A673 (cell line): ENCODE data around the gene RABGAP1L. TPM values are rescaled to one million over a fixed set of nuclear protein-coding genes. Genes with fewer than 3 reads are reported as not detected.

Experiments
- BruUV-seq: library from RNA; stranded (reverse); fragments of 400-500 nt; replicated peaks from 2 replicates; lab custom pipeline; 2021; lab: Mats Ljungman, UMichigan
- CTCF ChIA-PET: fragments of 300-600 bp; sonication (Branson Sonifier 250); formaldehyde crosslinking; loops from one replicate; lab custom pipeline; 2022; ENCODE audit warnings: antibody characterized with exemption; lab: Charles Lee
- POLR2A ChIA-PET: fragments of 300-600 bp; sonication (Branson Sonifier 250); formaldehyde crosslinking; loops from one replicate; lab custom pipeline; 2022; ENCODE audit warnings: antibody characterized with exemption; ENCODE audit not compliant: low non-redundant PET; lab: Charles Lee
- DNase-seq: peaks from one replicate; pipeline ENCODE4 v3.0.0-alpha.2; 2015; ENCODE audit warnings: low spot score
- H3K27ac ChIP-seq: fragments of 200-600 bp; sonication (generic); 2 replicates; pipeline ENCODE4 v1.5.1; 2016; ENCODE audit warnings: mixed run types, low read depth, mild to moderate bottlenecking, mixed read lengths, antibody characterized with exemption, low read length; ENCODE audit not compliant: poor library complexity, severe bottlenecking
- H3K27me3 ChIP-seq: fragments of 200-600 bp; sonication (generic); replicated peaks from 2 replicates; pipeline ENCODE4 v1.6.1; 2017; ENCODE audit warnings: mixed run types, low read depth, mild to moderate bottlenecking, mixed read lengths, antibody characterized with exemption, low read length; ENCODE audit not compliant: insufficient read depth, poor library complexity
- H3K36me3 ChIP-seq: fragments of 200-600 bp; sonication (generic); 2 replicates; pipeline ENCODE4 v1.6.1; 2016; ENCODE audit warnings: mixed run types, mild to moderate bottlenecking, mixed read lengths, antibody characterized with exemption, low read length; ENCODE audit not compliant: insufficient read depth, poor library complexity, severe bottlenecking
- H3K4me1 ChIP-seq: fragments of 200-600 bp; sonication (generic); 2 replicates; pipeline ENCODE4 v1.6.1; 2017; ENCODE audit warnings: mixed run types, mild to moderate bottlenecking, mixed read lengths, antibody characterized with exemption, low read length; ENCODE audit not compliant: insufficient read depth, poor library complexity, severe bottlenecking
- H3K4me3 ChIP-seq: fragments of 200-600 bp; sonication (generic); 2 replicates; pipeline ENCODE4 v1.5.1; 2016; ENCODE audit warnings: low read depth, mixed run types, mild to moderate bottlenecking, mixed read lengths, low read length; ENCODE audit not compliant: poor library complexity, severe bottlenecking
- H3K9me3 ChIP-seq: fragments of 200-600 bp; sonication (generic); 2 replicates; pipeline ENCODE4 v1.6.1; 2016; ENCODE audit warnings: mixed run types, low read depth, mild to moderate bottlenecking, mixed read lengths, antibody characterized with exemption, low read length; ENCODE audit not compliant: poor library complexity, severe bottlenecking
- EZH2 ChIP-seq: fragments of 200-600 bp; sonication (generic); IDR thresholded peaks from 2 replicates; pipeline ENCODE4 v1.6.1; 2017; ENCODE audit warnings: borderline replicate concordance, low read depth, mild to moderate bottlenecking, mixed read lengths, antibody characterized with exemption, low read length; ENCODE audit not compliant: poor library complexity, severe bottlenecking
- intact Hi-C: fragments of 100-400 bp; cut with micrococcal nuclease; formaldehyde crosslinking; loops from one replicate; pipeline ENCODE4 v1.10.0; 2022; ENCODE audit not compliant: unreplicated experiment
- total RNA-seq: library from RNA; stranded (reverse); gene quantifications from 2 replicates; pipeline ENCODE4 v1.2.3, GENCODE V29; 2021
- TF ChIP-seq, protein P1 (sequence below): fragments of 300-800, 200-600 bp; sonication (generic); conservative IDR thresholded peaks from 2 replicates; pipeline ENCODE4 v1.5.1; 2017; ENCODE audit warnings: low read depth, mild to moderate bottlenecking, antibody characterized with exemption, low read length, moderate library complexity, mixed read lengths

The RABGAP1L gene
- total RNA-seq, 1 experiment from 2014 or later = 19.3 TPM

- CTCF ChIA-PET = no interaction called here
- TF ChIP-seq EZH2 = no peak
- TF ChIP-seq, protein P1, sequence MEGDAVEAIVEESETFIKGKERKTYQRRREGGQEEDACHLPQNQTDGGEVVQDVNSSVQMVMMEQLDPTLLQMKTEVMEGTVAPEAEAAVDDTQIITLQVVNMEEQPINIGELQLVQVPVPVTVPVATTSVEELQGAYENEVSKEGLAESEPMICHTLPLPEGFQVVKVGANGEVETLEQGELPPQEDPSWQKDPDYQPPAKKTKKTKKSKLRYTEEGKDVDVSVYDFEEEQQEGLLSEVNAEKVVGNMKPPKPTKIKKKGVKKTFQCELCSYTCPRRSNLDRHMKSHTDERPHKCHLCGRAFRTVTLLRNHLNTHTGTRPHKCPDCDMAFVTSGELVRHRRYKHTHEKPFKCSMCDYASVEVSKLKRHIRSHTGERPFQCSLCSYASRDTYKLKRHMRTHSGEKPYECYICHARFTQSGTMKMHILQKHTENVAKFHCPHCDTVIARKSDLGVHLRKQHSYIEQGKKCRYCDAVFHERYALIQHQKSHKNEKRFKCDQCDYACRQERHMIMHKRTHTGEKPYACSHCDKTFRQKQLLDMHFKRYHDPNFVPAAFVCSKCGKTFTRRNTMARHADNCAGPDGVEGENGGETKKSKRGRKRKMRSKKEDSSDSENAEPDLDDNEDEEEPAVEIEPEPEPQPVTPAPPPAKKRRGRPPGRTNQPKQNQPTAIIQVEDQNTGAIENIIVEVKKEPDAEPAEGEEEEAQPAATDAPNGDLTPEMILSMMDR = no peak
- H3K9me3 ChIP-seq = no peaks in the 10 kb centered on the region
- no peak for DNase-seq
- H3K27ac ChIP-seq = no peak overlapping the region
- H3K27me3 ChIP-seq = no peaks in the 10 kb centered on the region
- H3K4me1 ChIP-seq = no peaks in the 10 kb centered on the region
- intact Hi-C loops = no loop called here
- no peaks in the 10 kb centered on the region for H3K36me3 ChIP-seq
- no peak overlapping the region for H3K4me3 ChIP-seq
- no TSS peak for BruUV-seq
- POLR2A ChIA-PET = no interaction called here
These were observed 320.0 kb downstream of the RABGAP1L start for GRCh38 chr1:174479281-174479680.

- intact Hi-C loops = no loop called here
- TF ChIP-seq, protein P1 = no peak
- TF ChIP-seq EZH2 = no peak
- H3K9me3 ChIP-seq = no peaks in the 10 kb centered on the region
- BruUV-seq = no TSS peak
- DNase-seq = peak; percentile 18
- H3K36me3 ChIP-seq = no peaks in the 10 kb centered on the region
- POLR2A ChIA-PET = interaction anchor here (0.6 kb wide), 1 partner anchor 1272 kb away, joined by 3 read pairs; no protein-coding TSS in a partner anchor
- CTCF ChIA-PET = no interaction called here
- H3K27ac ChIP-seq = no peak overlapping the region
- H3K4me1 ChIP-seq = no peaks in the 10 kb centered on the region
- H3K4me3 ChIP-seq = no peak overlapping the region
- H3K27me3 ChIP-seq = no peaks in the 10 kb centered on the region
These were observed 321.0 kb downstream of the RABGAP1L start for GRCh38 chr1:174480324-174480723.

DNA sequence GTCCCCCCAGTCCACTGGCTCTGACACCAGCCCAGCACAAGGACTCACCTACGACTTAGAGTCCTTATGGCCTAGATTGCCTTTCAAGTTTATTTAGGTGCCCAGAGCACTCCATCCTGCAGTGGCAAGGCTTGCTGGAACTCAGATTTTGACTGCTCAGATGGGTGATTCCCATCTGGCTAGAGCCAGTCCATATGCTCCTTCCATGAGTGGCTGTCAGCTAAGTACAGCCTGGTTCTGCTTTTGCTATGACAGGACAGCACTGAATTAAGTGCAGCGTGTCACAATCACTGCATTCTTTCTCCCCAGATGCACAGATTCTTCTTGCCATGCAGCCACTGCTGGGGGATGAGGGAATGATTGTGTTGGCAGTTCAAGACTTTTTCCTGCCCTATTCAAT is 332.3 kb downstream of the RABGAP1L start:
- intact Hi-C loops = no loop called here
- ChIA-PET CTCF (no interaction called here), POLR2A (no interaction called here)
- Histone ChIP-seq H3K27ac (no peak overlapping the region), H3K27me3 (no peaks in the 10 kb centered on the region), H3K36me3 (no peaks in the 10 kb centered on the region), H3K4me3 (no peak overlapping the region), H3K4me1 (no peaks in the 10 kb centered on the region), H3K9me3 (no peaks in the 10 kb centered on the region)
- BruUV-seq = no TSS peak
- no peak for DNase-seq
- TF ChIP-seq, protein P1 = no peak
- TF ChIP-seq EZH2 = no peak
